Measurements from ENCODE around the gene FRK. TPM values are rescaled to one million over a fixed set of nuclear protein-coding genes. Genes with fewer than 3 reads are reported as not detected.
A peak's percentile ranks its signal among the peaks of the same experiment; 100 is the strongest.
"Not testable (repeated sequence)": the region's sequence is repeated elsewhere in the genome, so short reads cannot be mapped to it uniquely, and the experiment has no call there.

FRK gene
- total RNA-seq, 1 donor from 2014 or later = 1.1 TPM

GRCh38 chr6:116096979-116097816 is 36.5 kb upstream of the FRK start:
- no peak for DNase-seq (ENCODE audit: low spot score)
- Mint-ChIP-seq H3K4me1 (ENCODE audit: low read depth) (peaks cover 17% of the 10 kb centered on the region), H3K27ac (ENCODE audit: unreplicated experiment) (no peak overlapping the region), H3K4me3 (ENCODE audit: unreplicated experiment) (no peak overlapping the region), H3K9me3 (ENCODE audit: low read depth) (peaks cover 9% of the 10 kb centered on the region), H3K27me3 (ENCODE audit: low read depth) (no peaks in the 10 kb centered on the region), H3K36me3 (ENCODE audit: low read depth) (no peaks in the 10 kb centered on the region)
- TF ChIP-seq CTCF (IDR thresholded peaks at IDR 0.05) = peak; percentile 93

GRCh38 chr6:116096048-116096759 is 35.5 kb upstream of the FRK start:
- H3K36me3 Mint-ChIP-seq (ENCODE audit: low read depth) = not testable (repeated sequence)

GRCh38 chr6:116094041-116094440 is 33.4 kb upstream of the FRK start:
- H3K9me3 Mint-ChIP-seq (ENCODE audit: low read depth) = peaks cover 9% of the 10 kb centered on the region
- no peak overlapping the region for H3K27ac Mint-ChIP-seq (ENCODE audit: unreplicated experiment)
- H3K27me3 Mint-ChIP-seq (ENCODE audit: low read depth) = no peaks in the 10 kb centered on the region
- TF ChIP-seq CTCF (IDR thresholded peaks at IDR 0.05) = no peak
- H3K4me1 Mint-ChIP-seq (ENCODE audit: low read depth) = peaks cover 2% of the 10 kb centered on the region
- no peak overlapping the region for H3K4me3 Mint-ChIP-seq (ENCODE audit: unreplicated experiment)
- no peak for DNase-seq (ENCODE audit: low spot score)
- no peaks in the 10 kb centered on the region for H3K36me3 Mint-ChIP-seq (ENCODE audit: low read depth)

More at GRCh38 chr6:116096048-116096759, 35.5 kb upstream of the FRK start:
- not testable (repeated sequence) for DNase-seq (ENCODE audit: low spot score); H3K27ac Mint-ChIP-seq (ENCODE audit: unreplicated experiment); H3K9me3 Mint-ChIP-seq (ENCODE audit: low read depth); H3K27me3 Mint-ChIP-seq (ENCODE audit: low read depth); H3K4me3 Mint-ChIP-seq (ENCODE audit: unreplicated experiment); H3K4me1 Mint-ChIP-seq (ENCODE audit: low read depth)

GRCh38 chr6:116090251-116090650 is 29.6 kb upstream of the FRK start:
- Mint-ChIP-seq H3K27ac (ENCODE audit: unreplicated experiment) (no peak overlapping the region), H3K36me3 (ENCODE audit: low read depth) (no peaks in the 10 kb centered on the region), H3K4me1 (ENCODE audit: low read depth) (peaks cover 27% of the 10 kb centered on the region), H3K4me3 (ENCODE audit: unreplicated experiment) (no peak overlapping the region), H3K27me3 (ENCODE audit: low read depth) (no peaks in the 10 kb centered on the region), H3K9me3 (ENCODE audit: low read depth) (no peaks in the 10 kb centered on the region)
- no peak for DNase-seq (ENCODE audit: low spot score)
- no peak for TF ChIP-seq CTCF (IDR thresholded peaks at IDR 0.05)

- DNase-seq (ENCODE audit: low spot score) = no peak
- H3K27ac Mint-ChIP-seq (ENCODE audit: unreplicated experiment) = no peak overlapping the region
- H3K9me3 Mint-ChIP-seq (ENCODE audit: low read depth) = no peaks in the 10 kb centered on the region
- no peak overlapping the region for H3K4me3 Mint-ChIP-seq (ENCODE audit: unreplicated experiment)
- H3K4me1 Mint-ChIP-seq (ENCODE audit: low read depth) = peaks cover 27% of the 10 kb centered on the region
- H3K27me3 Mint-ChIP-seq (ENCODE audit: low read depth) = no peaks in the 10 kb centered on the region
- no peak for TF ChIP-seq CTCF (IDR thresholded peaks at IDR 0.05)
- no peaks in the 10 kb centered on the region for H3K36me3 Mint-ChIP-seq (ENCODE audit: low read depth)
Measured at GRCh38 chr6:116088946-116089345, 28.3 kb upstream of the FRK start.
